Measurements from ENCODE around the gene SIGLEC7.

Gene SIGLEC7

GRCh38 chr19:51187395-51188226 lies 45.5 kb downstream of the SIGLEC7 start:
- Histone ChIP-seq H3K36me3 (ENCODE audit: insufficient read depth, low read length) (no peaks in the 10 kb centered on the region), H3K4me2 (ENCODE audit: low read length) (no peak overlapping the region), H3K79me2 (ENCODE audit: insufficient read depth, low read length) (no peaks in the 10 kb centered on the region), H2AFZ (ENCODE audit: low read length) (no peak overlapping the region), H3K9ac (ENCODE audit: low read length) (no peak overlapping the region), H3K9me3 (ENCODE audit: low read length) (no peaks in the 10 kb centered on the region), H3F3A (ENCODE audit: insufficient read depth, low read length) (no peaks in the 10 kb centered on the region), H3K27ac (ENCODE audit: low read depth, low read length, poor library complexity, severe bottlenecking) (no peak overlapping the region), H3K27me3 (ENCODE audit: insufficient read depth, low read length) (no peaks in the 10 kb centered on the region), H3K4me3 (ENCODE audit: low read depth, low read length, poor library complexity, severe bottlenecking) (no peak overlapping the region), H3K4me1 (ENCODE audit: insufficient read depth, low read length, severe bottlenecking) (no peaks in the 10 kb centered on the region), H4K20me1 (ENCODE audit: insufficient read depth, low read length) (no peaks in the 10 kb centered on the region), H3K9me2 (ENCODE audit: low read depth, low read length) (no peaks in the 10 kb centered on the region)
- no peak for TF ChIP-seq CTCF (IDR thresholded peaks at IDR 0.05; ENCODE audit: low read length)
- TF ChIP-seq EZH2 (IDR thresholded peaks at IDR 0.05; ENCODE audit: borderline replicate concordance, low read length) = no peak

- Histone ChIP-seq H3K27me3 (ENCODE audit: insufficient read depth, low read length) (no peaks in the 10 kb centered on the region), H3K9me2 (ENCODE audit: low read depth, low read length) (no peaks in the 10 kb centered on the region), H4K20me1 (ENCODE audit: insufficient read depth, low read length) (no peaks in the 10 kb centered on the region), H3K4me3 (ENCODE audit: low read depth, low read length, poor library complexity, severe bottlenecking) (no peak overlapping the region), H3K9ac (ENCODE audit: low read length) (no peak overlapping the region), H3K36me3 (ENCODE audit: insufficient read depth, low read length) (no peaks in the 10 kb centered on the region), H3K79me2 (ENCODE audit: insufficient read depth, low read length) (no peaks in the 10 kb centered on the region), H3F3A (ENCODE audit: insufficient read depth, low read length) (no peaks in the 10 kb centered on the region), H3K9me3 (ENCODE audit: low read length) (no peaks in the 10 kb centered on the region), H3K4me2 (ENCODE audit: low read length) (no peak overlapping the region), H2AFZ (ENCODE audit: low read length) (no peak overlapping the region), H3K27ac (ENCODE audit: low read depth, low read length, poor library complexity, severe bottlenecking) (no peak overlapping the region), H3K4me1 (ENCODE audit: insufficient read depth, low read length, severe bottlenecking) (no peaks in the 10 kb centered on the region)
- TF ChIP-seq CTCF (IDR thresholded peaks at IDR 0.05; ENCODE audit: low read length) (no peak), EZH2 (IDR thresholded peaks at IDR 0.05; ENCODE audit: borderline replicate concordance, low read length) (no peak)
Observed at GRCh38 chr19:51188227-51188559, 46.1 kb downstream of the SIGLEC7 start.

- Histone ChIP-seq H3K4me2 (ENCODE audit: low read length) (no peak overlapping the region), H3K4me3 (ENCODE audit: low read depth, low read length, poor library complexity, severe bottlenecking) (no peak overlapping the region), H3K9ac (ENCODE audit: low read length) (no peak overlapping the region), H3F3A (ENCODE audit: insufficient read depth, low read length) (no peaks in the 10 kb centered on the region), H3K36me3 (ENCODE audit: insufficient read depth, low read length) (no peaks in the 10 kb centered on the region), H3K9me2 (ENCODE audit: low read depth, low read length) (no peaks in the 10 kb centered on the region), H3K4me1 (ENCODE audit: insufficient read depth, low read length, severe bottlenecking) (peaks cover 16% of the 10 kb centered on the region), H4K20me1 (ENCODE audit: insufficient read depth, low read length) (no peaks in the 10 kb centered on the region), H3K9me3 (ENCODE audit: low read length) (no peaks in the 10 kb centered on the region), H3K79me2 (ENCODE audit: insufficient read depth, low read length) (no peaks in the 10 kb centered on the region), H2AFZ (ENCODE audit: low read length) (no peak overlapping the region), H3K27ac (ENCODE audit: low read depth, low read length, poor library complexity, severe bottlenecking) (no peak overlapping the region), H3K27me3 (ENCODE audit: insufficient read depth, low read length) (no peaks in the 10 kb centered on the region)
- TF ChIP-seq EZH2 (IDR thresholded peaks at IDR 0.05; ENCODE audit: borderline replicate concordance, low read length) (no peak), CTCF (IDR thresholded peaks at IDR 0.05; ENCODE audit: low read length) (no peak)
Observed at GRCh38 chr19:51192689-51193088, 50.6 kb downstream of the SIGLEC7 start.

All from OCI-LY1 (cell line).